NCI-H146 treated with DMSO at 0.1 percent for 48 hours (cell line): ENCODE results near the gene ATP8A2.

Source experiments
- DNase-seq: peaks from one replicate; lab custom pipeline; 2025; ENCODE audit not compliant: unreplicated experiment; lab: John Stamatoyannopoulos, UW

ATP8A2 gene

GRCh38 chr13:25844559-25845434 lies 473.0 kb downstream of the ATP8A2 start:
- DNase-seq = no peak

DNA sequence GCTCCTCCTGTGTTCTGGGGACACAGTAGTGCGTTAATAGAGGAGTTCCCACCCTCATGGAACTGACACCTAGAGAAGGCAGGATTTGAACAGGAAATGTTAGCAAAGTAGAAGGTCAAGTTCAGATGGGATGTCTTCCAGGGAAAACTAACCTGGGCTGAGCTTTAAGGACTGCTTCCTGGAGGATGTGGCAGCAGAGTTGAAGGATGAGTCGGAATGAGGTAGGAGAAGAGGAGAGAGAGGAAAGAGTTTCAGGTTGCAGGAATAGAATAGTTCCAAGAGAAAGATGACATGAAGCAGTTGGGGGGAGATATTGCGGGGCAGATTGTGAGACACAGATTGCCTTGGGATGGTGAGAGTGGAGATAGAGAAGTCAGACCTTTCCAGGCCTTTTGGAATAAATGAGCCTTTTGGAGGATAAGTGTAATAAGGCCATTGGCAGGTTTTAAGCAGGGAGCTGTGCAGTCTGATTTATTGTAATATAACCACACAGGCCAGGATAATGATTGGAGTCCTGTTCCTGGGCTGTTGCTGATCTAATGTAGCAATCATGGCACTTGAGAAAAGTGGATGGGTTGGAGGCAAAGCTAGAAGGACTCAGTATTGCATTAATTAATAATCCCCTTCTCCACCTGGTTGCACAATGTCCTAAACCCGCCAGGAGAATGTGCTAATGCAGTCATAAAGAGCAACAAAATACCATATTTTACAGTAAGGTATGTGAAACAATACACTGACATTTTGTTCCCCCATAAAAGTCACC lies 474.6 kb downstream of the ATP8A2 start:
- DNase-seq = no peak

- DNase-seq = no peak
These were observed 475.4 kb downstream of the ATP8A2 start for GRCh38 chr13:25847145-25847544.

DNA sequence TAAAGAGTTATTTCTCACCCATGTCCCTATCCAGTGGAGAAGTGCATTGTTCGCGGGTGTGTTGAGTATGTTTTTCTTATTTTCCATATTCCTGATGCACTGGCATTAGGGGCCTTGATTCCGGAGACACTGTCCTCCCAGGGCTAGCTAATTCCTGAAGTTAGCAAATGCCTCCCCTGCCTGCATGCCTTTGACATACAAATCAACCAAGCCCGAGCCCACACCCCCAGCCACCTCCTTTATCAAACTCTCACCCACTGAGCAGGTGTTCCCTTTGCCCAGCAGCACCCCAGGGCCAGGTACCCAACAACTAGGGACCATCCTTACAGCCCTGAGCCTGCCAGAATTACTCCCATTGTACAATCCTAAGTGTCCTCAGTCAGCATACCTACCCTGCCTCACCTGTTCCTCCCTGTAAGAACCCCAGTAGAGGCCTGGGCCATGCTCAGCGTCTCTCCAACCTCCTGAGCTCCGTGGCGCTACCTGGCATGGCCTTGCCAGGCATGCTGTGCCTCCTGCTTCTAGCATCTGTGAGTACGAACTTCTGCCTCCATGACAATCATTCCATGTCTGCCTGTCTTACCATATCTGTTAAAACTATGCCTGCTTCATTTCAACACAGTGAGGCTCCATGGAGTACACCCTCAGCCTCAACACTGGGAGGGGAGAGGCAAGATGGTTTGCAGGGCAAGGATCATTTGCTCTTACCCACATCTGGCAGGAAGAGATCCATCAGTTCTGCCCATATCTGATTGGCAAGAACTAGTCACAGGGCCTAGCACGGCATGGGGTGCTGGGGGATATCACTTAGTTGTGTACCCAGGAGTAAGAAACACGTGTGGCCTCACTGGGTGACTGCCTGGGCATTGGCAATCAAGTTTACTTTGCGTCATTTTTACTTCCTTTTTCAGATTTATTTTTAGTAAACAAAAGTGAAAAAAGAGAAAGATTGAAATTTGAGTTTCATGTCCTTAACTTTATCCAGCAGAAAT lies 476.2 kb downstream of the ATP8A2 start:
- DNase-seq = no peak

- no peak for DNase-seq
These were observed 477.3 kb downstream of the ATP8A2 start for GRCh38 chr13:25848812-25849745.

DNA sequence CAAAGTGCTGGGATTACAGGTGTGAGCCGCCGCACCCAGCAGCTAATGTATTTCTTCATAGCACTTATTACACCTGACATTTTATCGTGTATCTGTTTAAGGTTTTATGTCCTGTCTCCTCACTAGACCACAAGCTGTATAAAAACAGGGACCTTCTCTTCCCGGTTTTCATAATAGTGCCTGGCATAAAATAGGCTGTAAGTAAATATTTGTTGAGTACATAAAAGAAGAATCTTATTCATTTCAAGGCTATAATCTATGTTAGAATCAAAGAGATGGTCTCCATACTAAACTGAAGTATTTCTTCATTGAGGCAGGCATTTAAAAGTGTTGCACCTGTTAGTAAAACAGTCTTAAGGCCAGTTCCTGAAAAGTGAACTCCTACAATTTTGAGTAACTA lies 486.1 kb downstream of the ATP8A2 start:
- DNase-seq = no peak

DNA sequence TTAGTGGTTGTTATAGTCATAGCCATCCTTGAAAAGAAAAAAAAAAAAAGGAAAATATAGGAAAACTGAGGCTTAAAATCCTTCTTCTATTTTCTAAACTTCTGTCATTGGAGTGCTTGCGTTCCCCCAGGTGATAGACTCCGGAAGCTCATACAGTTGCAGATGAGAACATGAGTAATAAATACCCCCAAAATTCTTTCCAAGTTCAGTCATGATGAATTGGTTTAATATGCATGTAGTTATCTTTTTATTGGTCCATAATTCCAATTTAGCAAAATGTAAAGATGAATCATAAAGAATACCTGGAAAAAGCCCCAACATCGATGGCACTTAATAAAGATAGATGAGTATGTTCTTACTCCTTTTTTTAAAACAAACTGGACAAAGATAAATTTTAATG lies 487.8 kb downstream of the ATP8A2 start:
- no peak for DNase-seq

GRCh38 chr13:25860265-25860664 lies 488.5 kb downstream of the ATP8A2 start:
- DNase-seq = no peak

DNA sequence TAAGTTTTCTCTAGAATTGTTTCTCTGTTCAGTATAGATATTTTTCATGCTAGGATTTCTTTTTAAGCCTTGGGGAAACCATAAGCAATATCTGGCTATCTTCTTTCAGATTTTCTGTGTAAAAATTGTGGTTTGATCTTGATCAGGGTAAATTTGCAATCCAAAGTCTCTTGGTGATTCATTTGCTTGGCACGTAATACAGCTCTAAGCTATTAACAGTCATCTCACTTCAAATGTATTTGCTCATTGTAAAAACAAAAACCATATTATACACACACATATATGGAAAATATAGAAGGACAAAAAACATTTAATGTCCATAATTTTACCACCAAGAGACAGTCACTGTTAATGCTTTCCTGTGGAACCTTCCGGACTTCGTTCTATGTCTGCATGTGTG lies 489.1 kb downstream of the ATP8A2 start:
- no peak for DNase-seq

DNA sequence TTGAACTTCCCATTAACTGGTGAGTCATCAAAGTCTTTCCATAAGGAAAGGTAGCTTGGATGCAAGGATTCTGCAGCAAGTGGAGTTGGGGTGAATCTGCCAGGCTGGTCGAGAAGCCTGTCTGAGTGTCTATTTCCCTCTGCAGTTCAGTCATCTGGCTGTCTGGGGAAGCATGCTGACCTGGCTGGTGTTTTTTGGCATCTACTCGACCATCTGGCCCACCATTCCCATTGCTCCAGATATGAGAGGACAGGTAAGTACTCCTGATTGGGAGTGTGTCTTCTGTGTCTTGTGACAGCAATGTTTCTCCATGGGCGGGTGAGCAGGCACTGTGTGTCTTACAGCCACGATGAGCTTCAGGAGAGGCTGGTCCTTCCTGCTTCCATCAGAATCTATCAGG lies 490.4 kb downstream of the ATP8A2 start:
- DNase-seq = no peak

GRCh38 chr13:25864116-25864515 lies 492.3 kb downstream of the ATP8A2 start:
- no peak for DNase-seq

GRCh38 chr13:25864936-25865335 lies 493.2 kb downstream of the ATP8A2 start:
- no peak for DNase-seq

- DNase-seq = no peak
These were observed 493.6 kb downstream of the ATP8A2 start for GRCh38 chr13:25865391-25865790.

GRCh38 chr13:25867038-25867437 lies 495.3 kb downstream of the ATP8A2 start:
- no peak for DNase-seq

- no peak for DNase-seq
These were observed 496.7 kb downstream of the ATP8A2 start for GRCh38 chr13:25868490-25868889.

- DNase-seq = no peak
These were observed 498.2 kb downstream of the ATP8A2 start for GRCh38 chr13:25869941-25870340.

DNA sequence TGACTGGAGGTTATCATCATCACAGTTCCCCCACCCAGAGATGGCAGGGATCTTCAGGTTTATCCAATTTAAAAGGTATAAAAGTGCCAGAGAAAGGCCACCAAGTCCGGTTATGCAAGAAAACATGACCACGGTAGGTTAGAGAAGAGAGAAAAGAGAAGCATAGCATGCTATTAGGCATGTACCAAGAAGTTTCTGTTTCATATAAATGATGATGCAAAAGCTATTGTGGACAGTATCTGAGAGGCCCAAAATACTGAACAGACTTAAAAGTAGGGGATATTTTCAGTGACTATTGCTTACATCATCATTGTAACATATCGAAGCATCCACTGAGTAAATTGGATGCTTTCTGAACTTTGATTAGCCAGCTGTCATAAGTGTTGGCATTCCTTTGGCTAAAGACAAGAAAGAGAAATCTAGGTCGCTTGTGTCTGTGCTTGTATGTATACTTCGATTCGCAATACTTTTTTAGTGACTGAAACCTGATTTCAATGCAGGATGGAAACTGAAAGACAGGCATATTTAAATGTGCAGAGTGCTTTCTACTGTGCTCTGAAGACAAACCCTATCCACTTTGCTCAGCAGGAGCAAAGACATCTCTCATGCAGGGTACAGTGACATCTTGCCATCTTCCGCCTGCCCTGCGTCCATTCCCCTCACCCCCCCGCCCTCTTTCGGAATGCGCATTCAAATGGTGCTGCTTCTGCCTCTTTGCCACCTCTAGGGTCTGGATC lies 499.8 kb downstream of the ATP8A2 start:
- no peak for DNase-seq

- DNase-seq = no peak
These were observed 500.9 kb downstream of the ATP8A2 start for GRCh38 chr13:25872481-25873241.

DNA sequence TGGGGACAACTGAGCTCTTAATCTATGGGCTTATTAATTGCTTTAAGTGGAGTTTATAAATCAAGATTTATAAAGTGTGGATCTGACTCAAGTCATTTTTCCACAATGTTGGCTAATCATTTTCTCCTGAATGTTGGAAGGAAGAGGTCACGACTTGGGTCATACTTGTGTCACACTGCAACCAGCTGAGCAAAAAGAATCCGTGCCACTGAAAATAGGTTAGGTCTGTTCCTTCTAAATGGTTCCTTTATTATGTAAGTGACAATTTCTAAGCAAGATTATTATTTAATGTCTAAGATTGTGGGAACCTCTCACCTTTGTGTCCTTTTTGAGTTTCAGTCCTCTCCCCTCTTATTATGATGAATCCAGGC lies 501.5 kb downstream of the ATP8A2 start:
- no peak for DNase-seq
